ENCODE measurements around the gene CCNY.
"Not testable (repeated sequence)": the region's sequence is repeated elsewhere in the genome, so short reads cannot be mapped to it uniquely, and the experiment has no call there.

Gene CCNY

GRCh38 chr10:35394411-35394851, 58.1 kb downstream of the CCNY start:
- no peak overlapping the region for H3K4me3 ChIP-seq (ENCODE audit: low read depth, low read length)

GRCh38 chr10:35394934-35395333, 58.6 kb downstream of the CCNY start:
- peaks cover 97% of the 10 kb centered on the region for H3K79me2 ChIP-seq (ENCODE audit: control insufficient read depth, insufficient read depth, low read length, unreplicated experiment)
- no peaks in the 10 kb centered on the region; the same call in 1 of the 2 replicates for H3K36me3 ChIP-seq (ENCODE audit: insufficient read depth, low read length)
- H3K27ac ChIP-seq (ENCODE audit: low read depth, low read length): no peak overlapping the region
- H3K27me3 ChIP-seq (ENCODE audit: insufficient read depth, low read length): no peaks in the 10 kb centered on the region
- no peak overlapping the region for H3K4me3 ChIP-seq (ENCODE audit: low read depth, low read length)
- H2AFZ ChIP-seq (ENCODE audit: low read length, unreplicated experiment): no peak overlapping the region
- H3K4me1 ChIP-seq (ENCODE audit: control insufficient read depth, insufficient read depth, low read length, unreplicated experiment): no peaks in the 10 kb centered on the region

More at GRCh38 chr10:35394411-35394851, 58.1 kb downstream of the CCNY start:
- Histone ChIP-seq H3K27ac (ENCODE audit: low read depth, low read length) (no peak overlapping the region), H3K27me3 (ENCODE audit: insufficient read depth, low read length) (no peaks in the 10 kb centered on the region), H3K4me1 (ENCODE audit: control insufficient read depth, insufficient read depth, low read length, unreplicated experiment) (no peaks in the 10 kb centered on the region), H2AFZ (ENCODE audit: low read length, unreplicated experiment) (no peak overlapping the region), H3K79me2 (ENCODE audit: control insufficient read depth, insufficient read depth, low read length, unreplicated experiment) (peaks cover 97% of the 10 kb centered on the region), H3K36me3 (ENCODE audit: insufficient read depth, low read length) (no peaks in the 10 kb centered on the region; the same call in 1 of the 2 replicates)

- Histone ChIP-seq H3K79me2 (ENCODE audit: control insufficient read depth, insufficient read depth, low read length, unreplicated experiment) (peaks cover 94% of the 10 kb centered on the region), H3K4me1 (ENCODE audit: control insufficient read depth, insufficient read depth, low read length, unreplicated experiment) (no peaks in the 10 kb centered on the region)
These were observed 60.5 kb downstream of the CCNY start for GRCh38 chr10:35396560-35397434.

GRCh38 chr10:35397953-35398352, 61.6 kb downstream of the CCNY start:
- Histone ChIP-seq H3K36me3 (ENCODE audit: insufficient read depth, low read length) (no peaks in the 10 kb centered on the region), H3K27me3 (ENCODE audit: insufficient read depth, low read length) (no peaks in the 10 kb centered on the region), H3K79me2 (ENCODE audit: control insufficient read depth, insufficient read depth, low read length, unreplicated experiment) (peaks cover 92% of the 10 kb centered on the region), H3K27ac (ENCODE audit: low read depth, low read length) (no peak overlapping the region), H3K4me3 (ENCODE audit: low read depth, low read length) (no peak overlapping the region), H3K4me1 (ENCODE audit: control insufficient read depth, insufficient read depth, low read length, unreplicated experiment) (no peaks in the 10 kb centered on the region), H2AFZ (ENCODE audit: low read length, unreplicated experiment) (no peak overlapping the region)

More at GRCh38 chr10:35396560-35397434, 60.5 kb downstream of the CCNY start:
- no peak overlapping the region for H2AFZ ChIP-seq (ENCODE audit: low read length, unreplicated experiment)
- no peaks in the 10 kb centered on the region for H3K36me3 ChIP-seq (ENCODE audit: insufficient read depth, low read length)
- H3K27me3 ChIP-seq (ENCODE audit: insufficient read depth, low read length): no peaks in the 10 kb centered on the region
- no peak overlapping the region for H3K27ac ChIP-seq (ENCODE audit: low read depth, low read length)
- H3K4me3 ChIP-seq (ENCODE audit: low read depth, low read length): no peak overlapping the region

GRCh38 chr10:35398355-35398754, 62.0 kb downstream of the CCNY start:
- no peak overlapping the region for H2AFZ ChIP-seq (ENCODE audit: low read length, unreplicated experiment)
- H3K27me3 ChIP-seq (ENCODE audit: insufficient read depth, low read length): no peaks in the 10 kb centered on the region
- H3K79me2 ChIP-seq (ENCODE audit: control insufficient read depth, insufficient read depth, low read length, unreplicated experiment): peaks cover 88% of the 10 kb centered on the region
- H3K4me3 ChIP-seq (ENCODE audit: low read depth, low read length): no peak overlapping the region
- H3K4me1 ChIP-seq (ENCODE audit: control insufficient read depth, insufficient read depth, low read length, unreplicated experiment): no peaks in the 10 kb centered on the region
- no peaks in the 10 kb centered on the region for H3K36me3 ChIP-seq (ENCODE audit: insufficient read depth, low read length)
- H3K27ac ChIP-seq (ENCODE audit: low read depth, low read length): no peak overlapping the region

- no peaks in the 10 kb centered on the region for H3K4me1 ChIP-seq (ENCODE audit: control insufficient read depth, insufficient read depth, low read length, unreplicated experiment)
- H3K79me2 ChIP-seq (ENCODE audit: control insufficient read depth, insufficient read depth, low read length, unreplicated experiment): peaks cover 83% of the 10 kb centered on the region
- no peak overlapping the region for H3K4me3 ChIP-seq (ENCODE audit: low read depth, low read length)
- no peaks in the 10 kb centered on the region for H3K27me3 ChIP-seq (ENCODE audit: insufficient read depth, low read length)
- no peak overlapping the region for H3K27ac ChIP-seq (ENCODE audit: low read depth, low read length)
- H3K36me3 ChIP-seq (ENCODE audit: insufficient read depth, low read length): no peaks in the 10 kb centered on the region
- no peak overlapping the region for H2AFZ ChIP-seq (ENCODE audit: low read length, unreplicated experiment)
These were observed 62.6 kb downstream of the CCNY start for GRCh38 chr10:35398908-35399307.

GRCh38 chr10:35399414-35400009, 63.2 kb downstream of the CCNY start:
- Histone ChIP-seq H3K79me2 (ENCODE audit: control insufficient read depth, insufficient read depth, low read length, unreplicated experiment) (peaks cover 79% of the 10 kb centered on the region), H3K27me3 (ENCODE audit: insufficient read depth, low read length) (no peaks in the 10 kb centered on the region), H3K36me3 (ENCODE audit: insufficient read depth, low read length) (no peaks in the 10 kb centered on the region), H3K4me1 (ENCODE audit: control insufficient read depth, insufficient read depth, low read length, unreplicated experiment) (no peaks in the 10 kb centered on the region), H3K27ac (ENCODE audit: low read depth, low read length) (no peak overlapping the region), H3K4me3 (ENCODE audit: low read depth, low read length) (no peak overlapping the region), H2AFZ (ENCODE audit: low read length, unreplicated experiment) (no peak overlapping the region)

GRCh38 chr10:35400595-35401268, 64.4 kb downstream of the CCNY start:
- H3K36me3 ChIP-seq (ENCODE audit: insufficient read depth, low read length): no peaks in the 10 kb centered on the region
- no peaks in the 10 kb centered on the region for H3K4me1 ChIP-seq (ENCODE audit: control insufficient read depth, insufficient read depth, low read length, unreplicated experiment)
- no peak overlapping the region for H3K4me3 ChIP-seq (ENCODE audit: low read depth, low read length)
- H3K27ac ChIP-seq (ENCODE audit: low read depth, low read length): no peak overlapping the region
- no peak overlapping the region for H2AFZ ChIP-seq (ENCODE audit: low read length, unreplicated experiment)
- H3K79me2 ChIP-seq (ENCODE audit: control insufficient read depth, insufficient read depth, low read length, unreplicated experiment): peaks cover 74% of the 10 kb centered on the region
- H3K27me3 ChIP-seq (ENCODE audit: insufficient read depth, low read length): no peaks in the 10 kb centered on the region

GRCh38 chr10:35403491-35403890, 67.2 kb downstream of the CCNY start:
- peaks cover 49% of the 10 kb centered on the region for H3K79me2 ChIP-seq (ENCODE audit: control insufficient read depth, insufficient read depth, low read length, unreplicated experiment)
- H3K4me1 ChIP-seq (ENCODE audit: control insufficient read depth, insufficient read depth, low read length, unreplicated experiment); H3K4me3 ChIP-seq (ENCODE audit: low read depth, low read length); H2AFZ ChIP-seq (ENCODE audit: low read length, unreplicated experiment); H3K36me3 ChIP-seq (ENCODE audit: insufficient read depth, low read length); H3K27me3 ChIP-seq (ENCODE audit: insufficient read depth, low read length); H3K27ac ChIP-seq (ENCODE audit: low read depth, low read length): not testable (repeated sequence)

GRCh38 chr10:35404077-35404476, 67.8 kb downstream of the CCNY start:
- H2AFZ ChIP-seq (ENCODE audit: low read length, unreplicated experiment); H3K36me3 ChIP-seq (ENCODE audit: insufficient read depth, low read length); H3K27ac ChIP-seq (ENCODE audit: low read depth, low read length); H3K4me1 ChIP-seq (ENCODE audit: control insufficient read depth, insufficient read depth, low read length, unreplicated experiment); H3K4me3 ChIP-seq (ENCODE audit: low read depth, low read length); H3K27me3 ChIP-seq (ENCODE audit: insufficient read depth, low read length): not testable (repeated sequence)
- H3K79me2 ChIP-seq (ENCODE audit: control insufficient read depth, insufficient read depth, low read length, unreplicated experiment): peaks cover 43% of the 10 kb centered on the region

Data from ACC112 (cell line).